Stimulated activated CD8-positive, alpha-beta memory T cell treated with anti-CD3 and anti-CD28 coated beads, Interleukin-2, amount 100 ng/mL, for 1 hour (primary cell): Measurements from ENCODE around the gene FHOD3.
"Not testable (repeated sequence)": the region's sequence is repeated elsewhere in the genome, so short reads cannot be mapped to it uniquely, and the experiment has no call there.

Experiments used
- DNase-seq, 2 donors: peaks; one replicate each; pipeline ENCODE4 v3.0.0-alpha.2; 2020; ENCODE audit warnings: low read depth in 2 of 2

The FHOD3 gene

DNA sequence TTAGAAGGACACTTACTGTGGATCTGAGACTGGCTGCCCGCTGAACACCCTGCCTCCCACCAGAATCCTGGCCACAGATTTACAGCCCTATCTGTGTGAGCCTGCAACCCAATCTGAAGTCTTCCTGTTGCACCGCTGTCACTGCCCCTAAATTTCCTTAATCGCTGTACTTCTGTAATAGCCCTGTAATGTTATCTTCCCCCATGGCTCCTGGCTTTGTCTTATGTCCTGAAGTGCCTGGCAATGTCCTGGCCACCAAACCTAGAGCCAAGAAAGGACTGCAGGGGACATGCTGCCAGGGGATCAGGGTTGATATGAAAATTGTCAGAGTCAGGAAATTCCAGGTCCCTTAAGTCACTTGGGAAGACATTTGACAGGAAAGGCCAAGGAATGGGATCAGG, 52.7 kb downstream of the FHOD3 start:
- DNase-seq = no peak

DNA sequence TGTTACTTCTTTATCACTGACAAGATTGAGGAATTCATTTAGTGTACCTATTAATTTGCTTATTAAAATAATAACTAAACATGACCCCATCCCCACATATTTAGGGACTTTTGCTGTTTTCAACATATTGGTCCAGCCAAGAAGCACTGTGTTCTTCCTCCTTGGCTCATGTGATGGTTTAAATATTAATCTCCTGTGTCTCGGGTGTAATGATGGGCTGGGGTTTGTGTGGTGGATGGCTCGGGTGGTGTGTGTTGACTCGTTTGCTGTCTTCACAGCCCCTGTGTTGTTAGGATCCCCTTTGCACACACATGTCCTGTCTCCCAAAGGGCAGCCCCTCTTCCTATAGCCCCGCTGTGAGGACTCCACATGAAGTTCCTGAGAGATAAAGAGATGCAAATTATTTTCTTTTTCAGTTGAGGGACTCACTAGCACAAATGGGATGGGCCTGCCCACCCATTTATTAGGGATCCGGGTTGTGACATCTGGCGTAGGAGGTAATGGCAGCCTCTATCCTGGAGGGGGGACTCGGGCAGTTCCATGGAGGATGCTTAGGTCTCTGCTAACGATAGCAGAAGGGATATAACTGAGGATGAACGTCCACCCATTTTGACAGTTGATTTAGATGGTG, 53.4 kb downstream of the FHOD3 start:
- no peak for DNase-seq

DNA sequence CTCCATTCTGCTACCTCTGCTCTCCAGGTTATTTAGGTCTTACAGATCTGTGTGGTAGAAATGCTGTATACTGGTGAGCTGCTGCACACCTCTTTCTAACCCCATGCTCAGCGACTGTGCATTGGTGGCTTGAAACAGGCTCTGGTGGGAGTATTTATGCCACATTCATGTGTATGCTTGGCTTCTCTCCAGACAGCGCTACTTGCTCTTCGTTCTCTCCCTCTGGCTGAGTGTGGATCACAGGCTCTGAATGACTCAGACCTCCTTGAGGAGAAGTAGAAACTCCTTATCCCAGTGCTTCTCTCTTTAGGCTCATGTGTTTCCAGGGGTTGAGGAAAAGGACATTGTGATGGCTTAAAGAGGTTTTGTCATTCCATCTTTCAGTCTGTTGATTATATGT, 54.9 kb downstream of the FHOD3 start:
- no peak for DNase-seq

DNA sequence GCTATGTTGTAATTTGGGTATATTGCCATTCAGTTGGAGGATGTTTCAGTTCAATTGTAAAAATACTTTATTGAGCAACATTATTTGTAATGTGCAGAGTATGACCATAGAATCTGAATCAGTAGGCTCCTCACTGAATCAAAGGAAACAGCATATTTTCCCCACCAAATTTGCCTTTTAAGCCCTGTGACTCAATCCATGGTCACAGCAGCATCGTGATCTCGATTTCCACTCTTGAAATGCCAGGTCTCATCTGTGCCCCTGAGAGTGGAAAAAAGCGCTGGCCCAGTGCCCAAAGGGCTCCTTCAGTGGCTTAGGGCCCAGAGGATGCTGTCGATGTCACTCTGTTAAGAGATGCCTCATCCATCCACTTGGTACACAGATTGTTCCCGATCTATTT, 57.5 kb downstream of the FHOD3 start:
- no peak for DNase-seq

DNA sequence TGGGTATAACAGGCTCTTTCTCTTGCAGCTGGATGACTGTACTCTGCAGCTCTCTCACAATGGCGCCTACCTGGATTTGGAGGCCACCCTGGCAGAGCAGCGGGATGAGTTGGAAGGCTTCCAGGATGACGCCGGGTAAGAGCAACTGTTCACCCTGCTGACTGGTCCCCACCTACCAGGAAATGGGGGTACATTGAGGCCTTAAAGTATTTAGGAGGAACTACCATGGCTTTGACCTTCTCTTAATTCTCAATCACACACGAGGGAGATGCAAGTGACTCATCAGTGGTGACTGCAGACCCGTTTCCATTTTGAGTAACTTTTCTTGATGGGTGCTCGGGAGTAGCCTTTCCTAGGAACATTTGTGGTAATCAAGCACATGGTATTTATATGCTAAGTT, 58.0 kb downstream of the FHOD3 start:
- DNase-seq = no peak

DNA sequence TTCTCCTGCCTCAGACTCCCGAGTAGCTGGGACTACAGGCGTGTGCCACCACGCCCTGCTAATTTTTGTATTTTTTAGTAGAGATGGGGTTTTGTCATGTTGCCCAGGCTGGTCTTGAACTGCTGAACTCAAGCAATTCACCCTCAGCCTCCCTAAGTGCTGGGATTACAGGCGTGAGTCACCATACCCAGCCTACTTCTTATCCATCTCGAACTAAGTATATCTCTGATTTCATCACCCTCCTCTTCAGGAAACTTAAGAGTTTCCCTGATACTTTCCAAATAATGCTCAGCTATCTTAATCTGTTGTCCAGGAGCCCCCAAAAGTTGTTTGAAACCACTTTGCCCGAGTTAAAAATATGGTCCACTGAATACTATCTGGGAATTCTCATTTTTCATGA, 59.2 kb downstream of the FHOD3 start:
- DNase-seq = not testable (repeated sequence)

DNA sequence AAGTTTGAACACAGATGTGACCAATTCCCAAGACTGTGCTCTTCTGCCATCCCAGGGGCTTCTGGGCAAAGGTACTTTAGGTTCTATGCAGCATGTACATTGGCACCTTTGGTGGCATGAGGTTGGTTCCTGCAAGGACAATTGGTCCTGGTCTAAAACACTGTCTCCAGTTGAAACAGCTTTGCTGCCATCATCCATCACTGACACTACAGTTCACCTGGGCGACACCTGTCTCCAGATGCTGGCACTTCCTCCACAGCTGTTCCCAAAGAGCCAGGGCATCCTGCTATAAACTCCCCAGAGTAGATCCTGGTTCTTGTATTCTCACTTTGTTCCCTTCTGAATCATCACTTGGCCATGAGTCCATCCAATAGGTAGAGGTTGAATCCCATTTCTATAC, 60.6 kb downstream of the FHOD3 start:
- no peak for DNase-seq

DNA sequence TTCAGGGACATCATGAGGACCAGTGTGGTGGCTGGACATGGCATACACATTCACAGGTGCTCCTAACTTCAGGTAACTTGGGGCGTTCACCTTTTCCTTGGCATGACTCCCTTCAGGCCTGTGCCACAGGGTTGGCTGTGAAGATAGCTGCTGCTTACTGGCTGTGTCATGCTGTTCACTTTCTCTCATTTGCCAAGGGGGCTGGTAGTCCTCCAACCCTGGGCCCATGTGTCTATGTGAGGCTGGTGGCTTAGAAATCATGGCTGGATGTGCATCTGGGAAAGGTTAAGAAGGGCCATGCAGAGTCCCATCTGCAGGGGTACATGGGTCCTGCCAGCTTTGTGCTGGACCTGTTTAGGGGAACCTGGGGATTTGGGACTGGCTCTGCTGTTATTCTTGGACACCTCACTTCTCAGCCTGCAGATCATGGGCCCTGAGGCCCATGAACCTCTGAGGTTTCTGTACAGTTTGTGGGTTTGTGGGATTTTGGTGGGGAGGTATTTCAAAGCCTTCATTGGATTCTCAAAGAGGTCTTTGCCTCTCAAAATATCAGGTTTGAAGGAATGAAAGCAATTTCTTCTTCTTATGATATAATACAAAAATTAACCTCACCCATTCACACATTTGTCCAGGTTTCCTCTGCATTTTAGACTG, 62.9 kb downstream of the FHOD3 start:
- DNase-seq = no peak

DNA sequence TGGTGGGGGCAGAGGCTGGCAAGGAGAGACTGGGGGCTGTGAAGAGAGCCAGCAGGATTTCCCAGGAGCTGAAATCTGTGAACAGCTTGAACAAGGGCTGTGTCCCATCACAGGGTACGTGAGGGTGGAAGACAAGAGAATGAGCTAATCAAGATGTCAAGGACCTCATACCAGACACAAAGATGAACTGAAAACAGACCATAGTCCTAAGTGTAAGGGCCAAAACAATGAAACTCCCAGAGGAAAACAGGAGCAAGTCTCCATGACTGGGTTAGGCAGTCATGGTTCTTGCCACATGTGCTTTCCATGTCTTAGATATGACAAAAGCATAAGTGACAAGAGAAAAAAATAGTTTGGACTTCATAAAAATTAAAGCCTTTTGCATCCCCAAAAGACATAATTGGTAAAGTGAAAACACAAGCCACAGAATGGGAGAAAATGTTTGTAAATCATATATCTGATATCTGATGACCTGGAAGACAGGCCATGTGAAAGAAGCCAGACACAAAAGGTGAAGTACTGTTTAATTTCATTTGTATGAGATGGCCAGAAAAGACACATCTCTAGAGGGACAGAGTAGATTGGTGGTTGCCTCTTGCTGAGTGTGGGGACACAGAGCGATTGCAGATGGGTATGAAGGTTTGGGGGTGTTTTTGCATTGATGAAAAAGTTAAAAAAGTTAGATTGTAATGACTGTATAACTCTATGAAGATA, 67.6 kb downstream of the FHOD3 start:
- DNase-seq = no peak

DNA sequence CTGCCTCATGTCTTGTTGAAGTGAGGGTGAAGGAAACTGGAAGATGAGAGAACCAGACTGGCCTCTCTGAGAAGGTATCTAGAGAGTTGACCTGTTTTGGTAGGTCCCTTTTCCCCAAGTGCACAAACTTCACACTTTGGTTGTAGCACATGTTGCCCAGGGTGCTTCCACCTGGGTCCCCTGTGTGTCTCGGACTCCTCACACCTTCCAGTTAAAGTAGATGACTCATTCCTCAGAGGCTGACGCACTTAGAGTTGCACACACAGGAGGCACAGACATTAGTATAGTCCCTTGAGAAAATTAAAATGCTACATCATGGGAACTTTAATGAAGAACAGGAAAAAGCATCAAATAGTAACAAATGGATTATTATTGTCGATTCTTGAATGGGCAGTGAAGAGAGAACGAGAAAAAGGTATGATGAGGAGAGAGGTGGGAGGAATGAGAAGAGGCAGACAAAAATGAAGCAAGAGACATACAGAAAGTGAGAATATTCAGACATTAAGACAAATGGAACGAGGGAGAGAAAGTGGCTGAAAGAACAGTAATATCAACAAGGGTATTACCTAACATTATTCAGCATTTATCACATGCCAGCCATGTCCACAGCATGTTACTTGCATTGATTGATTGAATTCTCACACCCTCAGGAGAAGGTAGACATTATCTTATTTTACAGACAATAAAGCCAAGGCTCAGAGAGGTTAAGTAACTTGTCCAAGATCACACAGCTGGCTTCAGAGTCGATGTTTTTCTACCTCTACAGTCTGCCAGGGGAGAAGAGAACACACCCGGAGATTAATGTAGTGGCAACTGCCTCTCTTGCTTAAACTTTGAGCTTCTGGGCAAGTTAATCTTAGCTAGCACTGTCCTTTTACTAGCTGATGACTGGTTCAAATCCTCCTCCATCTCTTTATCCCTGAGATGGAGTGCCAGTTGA, 68.6 kb downstream of the FHOD3 start:
- no peak for DNase-seq

DNA sequence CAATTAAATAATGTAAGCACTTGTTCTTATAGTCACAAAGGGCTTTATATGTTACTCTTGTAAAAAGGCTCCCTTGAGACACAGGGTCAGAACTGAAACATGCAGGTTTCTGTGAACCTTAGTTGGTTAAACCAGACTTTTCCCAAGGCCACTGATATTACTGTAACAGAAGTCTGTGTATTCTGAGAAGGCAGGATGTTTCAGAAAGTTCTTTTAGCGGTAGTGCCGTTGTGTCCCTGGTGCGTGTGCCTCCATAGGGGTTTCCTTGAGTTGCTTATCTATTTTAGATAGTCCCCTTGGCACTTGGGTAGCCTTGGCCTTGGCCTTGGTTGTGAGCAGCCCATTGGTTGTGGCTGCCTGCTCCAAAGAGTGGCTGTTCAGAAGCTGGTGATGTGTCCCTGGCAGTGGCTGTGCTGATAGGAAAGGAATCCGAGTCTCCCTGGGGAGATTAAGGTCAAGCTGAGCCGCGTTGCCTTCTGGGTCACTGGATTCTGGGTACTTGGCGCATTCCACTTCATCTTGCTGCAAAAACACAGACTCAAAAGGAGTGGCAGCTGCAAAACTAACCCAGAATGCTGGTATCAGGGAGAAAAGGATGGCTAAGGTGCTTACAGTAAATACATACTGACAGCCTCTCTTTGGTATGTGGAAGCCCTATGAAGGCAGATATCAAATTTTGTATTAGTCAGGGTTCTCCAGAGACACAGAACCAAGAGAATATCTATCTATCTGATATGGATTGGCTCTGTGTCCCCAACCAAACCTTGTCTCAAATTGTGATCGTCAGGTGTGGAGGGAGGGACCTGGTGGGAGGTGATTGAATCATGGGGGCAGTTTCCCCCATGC, 69.7 kb downstream of the FHOD3 start:
- no peak for DNase-seq

DNA sequence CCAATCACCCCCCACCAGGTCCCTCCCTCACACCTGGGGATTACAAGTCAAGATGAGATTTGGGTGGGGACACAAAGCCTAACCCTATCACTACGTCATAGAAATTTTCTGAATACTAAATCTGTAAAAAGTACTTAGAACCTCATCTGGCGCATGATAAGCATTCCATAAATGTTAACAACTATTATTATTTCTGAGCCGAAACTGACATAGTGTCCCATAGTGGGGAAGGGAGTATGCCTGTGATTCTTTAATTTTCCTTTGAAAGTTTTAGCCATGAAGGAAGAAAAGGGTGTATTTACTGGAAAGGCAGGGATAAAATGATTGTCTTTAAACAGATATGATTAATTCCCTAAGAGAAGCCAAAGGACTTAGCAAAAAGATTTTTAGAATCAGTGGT, 71.4 kb downstream of the FHOD3 start:
- no peak for DNase-seq

DNA sequence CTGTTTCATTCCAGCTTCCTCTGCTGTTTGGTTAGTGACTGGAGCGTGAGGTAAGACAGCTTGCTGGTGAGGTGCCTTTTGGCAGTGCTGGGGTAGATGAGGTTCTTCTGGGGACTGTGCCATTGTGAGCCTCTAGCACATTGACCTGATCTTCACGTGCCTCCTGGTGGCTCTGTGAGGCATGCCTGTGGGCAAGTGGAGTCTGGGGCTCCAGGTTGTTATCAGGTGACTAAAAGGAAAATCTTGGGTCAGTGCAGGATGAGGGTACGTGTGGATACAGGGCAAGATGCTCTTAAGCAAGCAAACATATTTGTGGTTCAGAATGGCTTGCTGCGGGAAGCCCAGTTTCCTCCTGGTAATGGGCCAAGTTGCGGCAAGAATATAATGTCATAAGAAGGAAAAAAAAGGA, 75.4 kb downstream of the FHOD3 start:
- no peak for DNase-seq

DNA sequence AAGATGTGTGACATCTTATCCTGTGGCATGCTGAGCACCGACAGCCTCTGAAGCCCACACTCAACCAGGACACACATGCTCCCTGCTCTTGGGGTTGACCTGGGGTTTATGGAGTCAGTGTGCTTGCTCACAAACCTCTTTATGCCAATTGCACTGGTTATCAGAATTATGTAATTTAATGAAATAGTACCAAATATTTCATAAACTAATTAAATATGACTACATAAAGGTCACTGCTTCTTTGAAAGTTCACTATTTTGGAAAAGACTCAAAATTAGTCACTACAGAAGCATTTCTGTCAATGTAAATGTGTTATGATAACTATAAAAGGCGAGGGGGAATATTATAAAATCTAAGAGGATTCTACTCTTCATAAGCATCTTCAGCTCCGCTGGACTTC, 76.7 kb downstream of the FHOD3 start:
- no peak for DNase-seq

DNA sequence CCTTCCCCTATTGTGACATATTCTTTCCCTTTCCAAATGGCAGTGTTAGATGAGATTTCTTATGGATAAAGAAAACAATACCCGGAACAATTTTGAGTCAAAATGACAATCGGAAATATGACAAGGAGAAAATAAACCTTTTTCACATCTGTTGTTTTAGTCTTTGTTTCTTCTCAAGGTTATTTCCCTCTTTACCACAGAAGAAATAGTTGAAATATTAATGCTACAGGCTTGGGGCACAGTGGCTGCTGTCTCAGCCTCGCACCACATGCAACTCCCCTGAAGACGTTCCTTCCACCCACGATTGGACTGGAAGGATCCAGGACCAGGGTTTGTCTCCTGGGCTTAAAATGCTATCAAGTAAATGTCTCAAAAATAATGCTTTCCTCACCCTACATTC, 77.6 kb downstream of the FHOD3 start:
- no peak for DNase-seq

DNA sequence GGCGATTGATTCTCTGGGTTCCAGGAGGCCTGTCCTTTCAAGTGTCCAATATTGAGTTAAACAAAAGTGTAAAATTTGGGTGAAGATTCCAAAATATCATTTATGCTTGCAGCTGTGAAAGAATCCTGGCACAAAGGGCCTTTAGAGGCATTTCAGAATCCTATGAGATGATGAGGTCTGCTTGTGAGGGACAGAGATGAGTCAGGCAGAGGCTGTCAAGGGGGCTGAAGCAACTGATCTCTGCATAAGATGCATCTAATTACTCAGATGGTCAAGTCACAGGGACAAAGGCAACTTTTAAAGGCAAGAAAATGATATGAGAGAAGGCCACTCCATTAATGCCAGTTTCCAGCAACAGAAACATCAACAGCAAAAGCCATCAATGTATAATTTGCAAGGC, 78.8 kb downstream of the FHOD3 start:
- DNase-seq = no peak

DNA sequence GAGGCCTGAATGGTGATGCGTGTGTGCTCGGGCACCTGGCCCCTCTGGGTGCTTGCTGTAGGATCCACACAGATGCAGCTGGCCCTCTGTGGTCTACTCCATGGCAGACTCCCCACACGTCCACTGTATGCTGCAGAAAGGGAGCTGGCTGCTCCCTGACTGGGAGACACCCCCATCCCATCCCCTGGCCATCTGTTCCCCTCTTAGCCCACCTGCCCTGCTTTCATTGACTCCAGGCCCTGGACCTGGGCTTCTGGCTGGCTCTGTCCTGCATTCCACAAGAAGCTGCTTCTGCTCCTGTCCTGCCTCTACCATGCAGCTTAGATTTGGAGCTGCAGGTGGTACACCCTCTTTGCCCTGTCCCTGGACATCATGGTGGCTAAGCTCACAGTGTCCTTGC, 80.1 kb downstream of the FHOD3 start:
- DNase-seq = no peak

DNA sequence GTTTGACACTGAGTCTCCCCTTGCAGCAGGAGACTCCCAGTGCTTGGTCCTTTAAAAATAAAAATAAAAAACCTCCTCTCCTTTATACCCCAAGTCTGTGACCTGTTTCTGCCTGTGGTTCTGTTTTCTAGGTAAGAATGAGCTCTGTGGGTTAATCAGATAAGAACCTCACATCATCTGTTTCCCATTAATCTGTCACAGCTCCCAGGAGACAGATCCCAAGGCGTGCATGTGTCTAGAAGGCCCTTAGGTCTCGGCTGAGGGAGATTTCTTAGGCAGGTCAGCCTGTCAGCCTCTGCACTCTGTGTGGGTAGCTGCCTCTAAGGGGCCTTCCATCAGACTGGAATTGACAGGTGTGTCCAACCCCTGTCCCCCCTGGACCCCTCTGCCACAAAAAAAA, 80.7 kb downstream of the FHOD3 start:
- DNase-seq = no peak

DNA sequence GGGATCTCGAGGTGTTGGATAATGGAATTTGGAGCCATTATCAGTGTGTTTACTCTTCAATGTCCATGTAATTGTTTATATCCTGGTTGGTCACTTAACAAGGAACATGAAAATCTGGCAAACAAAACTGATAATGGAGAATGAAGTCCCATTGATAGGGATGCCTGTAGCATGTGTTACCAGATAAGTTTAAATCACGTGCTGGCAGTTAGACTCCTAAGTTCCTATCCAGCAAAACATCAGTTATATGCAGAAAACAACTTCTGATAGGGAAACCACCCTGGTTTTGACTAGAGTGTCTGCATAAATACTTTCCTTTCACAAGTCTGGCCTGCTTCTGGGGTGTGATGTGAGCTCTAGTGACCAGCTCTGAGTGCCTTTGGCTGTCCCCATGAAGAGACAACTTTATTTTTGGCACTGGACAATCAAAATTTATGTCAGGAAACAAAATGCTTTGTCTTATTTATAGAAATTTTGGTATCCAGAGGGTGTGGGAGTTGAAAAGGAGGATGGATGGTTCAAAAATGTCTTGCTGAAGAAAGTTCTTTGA, 82.0 kb downstream of the FHOD3 start:
- DNase-seq = no peak

DNA sequence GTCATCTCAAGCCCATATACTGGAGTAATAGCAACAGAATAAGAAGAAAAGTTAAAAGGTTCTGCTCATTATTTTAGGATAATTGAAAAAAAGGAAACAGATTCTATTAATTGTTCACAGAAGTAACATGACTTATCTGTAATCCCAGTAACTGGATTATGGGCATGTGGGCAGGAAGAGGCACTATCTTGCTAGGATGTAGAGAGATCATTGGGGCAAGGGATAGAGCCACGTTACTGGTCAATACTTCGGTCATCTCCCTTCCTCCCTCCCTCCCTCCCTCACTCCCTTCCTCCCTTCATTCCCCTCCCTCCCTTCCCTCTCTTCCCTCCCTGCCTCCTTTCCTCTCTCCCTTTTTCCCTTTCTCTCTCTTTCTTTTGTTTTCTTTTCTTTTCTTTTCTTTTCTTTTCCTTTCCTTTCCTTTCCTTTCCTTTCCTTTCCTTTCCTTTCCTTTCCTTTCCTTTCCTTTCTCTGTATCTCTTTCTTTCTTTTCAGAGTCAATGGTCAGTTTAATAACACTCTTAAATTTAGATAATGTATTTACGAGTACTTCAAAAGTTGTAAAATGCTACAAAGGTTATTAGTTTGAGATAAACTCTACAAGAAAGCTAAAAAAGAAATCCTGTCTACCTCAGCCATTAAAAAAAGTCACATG, 82.8 kb downstream of the FHOD3 start:
- no peak for DNase-seq
